Measurements from ENCODE around the gene NKTR.

Gene NKTR

DNA sequence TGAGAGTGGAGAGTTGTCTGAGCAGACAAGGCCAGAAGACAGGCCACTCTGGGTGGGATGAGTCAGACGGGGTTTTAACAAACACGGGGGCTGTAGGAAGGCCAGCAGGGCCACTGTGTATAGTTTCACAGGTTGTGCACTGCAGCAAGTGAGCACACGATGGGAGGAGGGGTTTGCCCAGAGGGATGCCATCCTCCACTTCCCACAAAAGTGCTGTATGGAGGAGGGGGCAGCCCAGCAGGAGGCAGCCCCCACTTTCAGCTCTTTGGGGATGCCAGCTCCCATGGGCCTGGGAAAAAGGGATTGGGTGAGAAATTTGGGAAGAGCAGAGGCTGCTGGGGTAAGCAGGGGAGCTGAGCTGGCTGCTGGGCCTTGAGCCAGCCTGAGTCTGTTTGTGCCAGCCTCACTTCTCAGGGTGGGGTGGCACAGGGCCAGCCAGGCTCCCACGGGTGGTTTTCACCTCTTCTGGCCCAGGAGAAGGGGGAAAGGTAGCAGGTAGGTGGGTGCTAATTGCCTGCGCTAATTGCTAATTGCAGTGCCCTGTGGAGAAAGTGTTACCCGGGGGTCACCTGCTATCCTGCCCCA lies 59.7 kb downstream of the NKTR start:
- POLR2A ChIA-PET, result interaction anchor here (0.6 kb wide), 1 partner anchor 24 kb away, joined by 5 read pairs; no protein-coding TSS in a partner anchor
- H3K36me3 ChIP-seq (ENCODE audit: control insufficient read depth in 2 of 2, insufficient read depth in 1 of 2, low read length in 2 of 2), result peaks cover 0 to 57% of the 10 kb centered on the region in 2 experiments; a peak in 1 of 3 replicates
- H3K4me1 ChIP-seq (ENCODE audit: control insufficient read depth, insufficient read depth, low read length), result no peaks in the 10 kb centered on the region
- no peak overlapping the region for H3K4me3 ChIP-seq (ENCODE audit: low read depth, low read length)
- CTCF ChIA-PET, result interaction anchor here (0.5 to 1.4 kb wide), 3 partner anchors 29 to 170 kb away, joined by 3 to 4 read pairs (median 3); no protein-coding TSS in a partner anchor
- no peaks in the 10 kb centered on the region for H3K9me3 ChIP-seq (ENCODE audit: control insufficient read depth, insufficient read depth, low read depth, low read length)
- no peak overlapping the region for H3K27ac ChIP-seq (ENCODE audit: extremely low read depth, low read depth, low read length)
- TF ChIP-seq ZNF112 (tag by site-specific recombination; IDR thresholded peaks at IDR 0.05), result no peak
- TF ChIP-seq SP7 (tag by site-specific recombination; IDR thresholded peaks at IDR 0.05), result no peak
- no peak for TF ChIP-seq KLF1 (tag by site-specific recombination; IDR thresholded peaks at IDR 0.05)
- TF ChIP-seq ZBTB17 (tag by site-specific recombination; IDR thresholded peaks at IDR 0.05), result no peak
- TF ChIP-seq ZNF155 (tag by site-specific recombination; IDR thresholded peaks at IDR 0.05), result no peak
- no peak for TF ChIP-seq ZNF555 (tag by site-specific recombination; conservative IDR thresholded peaks at IDR 0.05)
- TF ChIP-seq ZNF558 (tag by site-specific recombination; IDR thresholded peaks at IDR 0.05), result no peak
- TF ChIP-seq ZNF707 (tag by site-specific recombination; IDR thresholded peaks at IDR 0.05), result no peak
- TF ChIP-seq, protein P1, sequence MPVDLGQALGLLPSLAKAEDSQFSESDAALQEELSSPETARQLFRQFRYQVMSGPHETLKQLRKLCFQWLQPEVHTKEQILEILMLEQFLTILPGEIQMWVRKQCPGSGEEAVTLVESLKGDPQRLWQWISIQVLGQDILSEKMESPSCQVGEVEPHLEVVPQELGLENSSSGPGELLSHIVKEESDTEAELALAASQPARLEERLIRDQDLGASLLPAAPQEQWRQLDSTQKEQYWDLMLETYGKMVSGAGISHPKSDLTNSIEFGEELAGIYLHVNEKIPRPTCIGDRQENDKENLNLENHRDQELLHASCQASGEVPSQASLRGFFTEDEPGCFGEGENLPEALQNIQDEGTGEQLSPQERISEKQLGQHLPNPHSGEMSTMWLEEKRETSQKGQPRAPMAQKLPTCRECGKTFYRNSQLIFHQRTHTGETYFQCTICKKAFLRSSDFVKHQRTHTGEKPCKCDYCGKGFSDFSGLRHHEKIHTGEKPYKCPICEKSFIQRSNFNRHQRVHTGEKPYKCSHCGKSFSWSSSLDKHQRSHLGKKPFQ (tag by site-specific recombination; IDR thresholded peaks at IDR 0.05), result no peak
- TF ChIP-seq ZNF114 (tag by site-specific recombination; IDR thresholded peaks at IDR 0.05), result no peak
- no peak for TF ChIP-seq ZNF354C (tag by site-specific recombination; IDR thresholded peaks at IDR 0.05; ENCODE audit: borderline replicate concordance, low read depth)
- TF ChIP-seq ZBTB48 (tag by site-specific recombination; IDR thresholded peaks at IDR 0.05), result no peak
- TF ChIP-seq ZNF140 (tag by site-specific recombination; IDR thresholded peaks at IDR 0.05), result no peak
- no peak; the same call in 1 of the 2 replicates for TF ChIP-seq GLIS2 (tag by site-specific recombination; IDR thresholded peaks at IDR 0.05)
- TF ChIP-seq GLI2 (tag by site-specific recombination; IDR thresholded peaks at IDR 0.05; ENCODE audit: borderline replicate concordance, low read depth), result no peak
- no peak for TF ChIP-seq ZNF701 (tag by site-specific recombination; IDR thresholded peaks at IDR 0.05)

DNA sequence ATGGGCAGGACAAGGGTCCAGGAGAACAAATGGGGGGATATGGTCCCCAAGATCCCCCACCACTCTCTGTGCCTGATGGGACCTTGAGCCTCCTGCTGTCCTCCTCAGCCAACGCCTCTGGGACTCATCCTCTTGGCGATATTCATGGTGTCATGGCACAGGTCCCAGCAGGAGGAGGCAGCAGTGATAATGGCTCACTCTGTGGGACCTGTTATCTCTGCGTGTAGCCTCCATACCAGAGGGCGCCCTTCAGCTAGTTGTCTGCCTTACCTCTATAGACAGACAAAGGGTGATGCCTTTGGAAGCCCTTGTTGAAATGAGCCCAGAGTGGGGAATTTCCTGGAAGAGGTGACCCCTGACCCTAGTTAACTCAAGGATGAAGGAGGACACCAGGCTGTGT lies 60.4 kb downstream of the NKTR start:
- ChIA-PET POLR2A (interaction anchor here (0.6 kb wide), 1 partner anchor 23 kb away, joined by 5 read pairs; no protein-coding TSS in a partner anchor), CTCF (interaction anchor here (0.5 to 1.4 kb wide), 2 partner anchors 28 to 169 kb away, joined by 3 read pairs; no protein-coding TSS in a partner anchor)
- Histone ChIP-seq H3K36me3 (ENCODE audit: control insufficient read depth in 2 of 2, insufficient read depth in 1 of 2, low read length in 2 of 2) (peaks cover 0 to 57% of the 10 kb centered on the region in 2 experiments; a peak in 1 of 3 replicates), H3K4me3 (ENCODE audit: low read depth, low read length) (no peak overlapping the region), H3K4me1 (ENCODE audit: control insufficient read depth, insufficient read depth, low read length) (no peaks in the 10 kb centered on the region), H3K9me3 (ENCODE audit: control insufficient read depth, insufficient read depth, low read depth, low read length) (no peaks in the 10 kb centered on the region), H3K27ac (ENCODE audit: extremely low read depth, low read depth, low read length) (no peak overlapping the region)
- TF ChIP-seq SETDB1 (IDR thresholded peaks at IDR 0.05; ENCODE audit: insufficient read length, low read length), result no peak

DNA sequence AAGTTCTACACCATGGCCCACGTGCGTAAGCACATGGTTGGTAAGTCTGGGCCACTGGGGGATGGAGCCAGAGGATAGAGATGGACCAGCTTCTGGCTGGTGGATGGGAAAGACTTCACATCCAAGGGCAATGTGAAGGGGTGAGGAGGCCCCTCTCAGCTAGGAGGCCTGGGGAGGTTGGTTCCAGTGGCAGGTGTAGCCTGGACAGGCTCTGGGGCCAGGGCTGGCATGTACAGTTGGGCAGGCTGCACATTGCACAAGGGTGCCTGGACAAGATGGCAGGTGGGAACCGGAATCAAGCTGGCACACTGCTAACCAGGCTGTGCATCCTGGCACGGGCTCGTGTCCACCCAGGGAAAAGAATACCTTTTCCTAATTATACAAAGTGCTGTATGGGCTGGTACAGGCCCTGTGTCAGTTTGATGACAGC lies 61.1 kb downstream of the NKTR start:
- Histone ChIP-seq H3K36me3 (ENCODE audit: control insufficient read depth in 2 of 2, insufficient read depth in 1 of 2, low read length in 2 of 2) (peaks cover 0 to 57% of the 10 kb centered on the region in 2 experiments; a peak in 1 of 3 replicates), H3K9me3 (ENCODE audit: control insufficient read depth, insufficient read depth, low read depth, low read length) (no peaks in the 10 kb centered on the region), H3K4me3 (ENCODE audit: low read depth, low read length) (no peak overlapping the region), H3K27ac (ENCODE audit: extremely low read depth, low read depth, low read length) (no peak overlapping the region), H3K4me1 (ENCODE audit: control insufficient read depth, insufficient read depth, low read length) (no peaks in the 10 kb centered on the region)
- CTCF ChIA-PET, result interaction anchor here (1.4 kb wide), 1 partner anchor 27 kb away, joined by 3 read pairs; no protein-coding TSS in a partner anchor
- POLR2A ChIA-PET, result no interaction called here
- TF ChIP-seq HOXC10 (CRISPR knock-in tag; IDR thresholded peaks at IDR 0.05) (no peak), ZNF521 (tag by site-specific recombination; IDR thresholded peaks at IDR 0.05) (no peak), GLIS1 (tag by site-specific recombination; IDR thresholded peaks at IDR 0.05) (no peak), ZNF214 (tag by site-specific recombination; IDR thresholded peaks at IDR 0.05; ENCODE audit: borderline replicate concordance) (no peak), ZFP69B (tag by site-specific recombination; IDR thresholded peaks at IDR 0.05) (no peak), ZNF341 (tag by site-specific recombination; IDR thresholded peaks at IDR 0.05; ENCODE audit: low read depth) (no peak), SETDB1 (IDR thresholded peaks at IDR 0.05; ENCODE audit: insufficient read length, low read length) (no peak), ZNF175 (tag by site-specific recombination; IDR thresholded peaks at IDR 0.05) (no peak), ZNF558 (tag by site-specific recombination; IDR thresholded peaks at IDR 0.05) (no peak), ZFP3 (tag by site-specific recombination; IDR thresholded peaks at IDR 0.05; ENCODE audit: low read depth) (no peak)
- TF ChIP-seq, protein P2, sequence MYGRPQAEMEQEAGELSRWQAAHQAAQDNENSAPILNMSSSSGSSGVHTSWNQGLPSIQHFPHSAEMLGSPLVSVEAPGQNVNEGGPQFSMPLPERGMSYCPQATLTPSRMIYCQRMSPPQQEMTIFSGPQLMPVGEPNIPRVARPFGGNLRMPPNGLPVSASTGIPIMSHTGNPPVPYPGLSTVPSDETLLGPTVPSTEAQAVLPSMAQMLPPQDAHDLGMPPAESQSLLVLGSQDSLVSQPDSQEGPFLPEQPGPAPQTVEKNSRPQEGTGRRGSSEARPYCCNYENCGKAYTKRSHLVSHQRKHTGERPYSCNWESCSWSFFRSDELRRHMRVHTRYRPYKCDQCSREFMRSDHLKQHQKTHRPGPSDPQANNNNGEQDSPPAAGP (tag by site-specific recombination; IDR thresholded peaks at IDR 0.05), result no peak
- TF ChIP-seq, protein P3, sequence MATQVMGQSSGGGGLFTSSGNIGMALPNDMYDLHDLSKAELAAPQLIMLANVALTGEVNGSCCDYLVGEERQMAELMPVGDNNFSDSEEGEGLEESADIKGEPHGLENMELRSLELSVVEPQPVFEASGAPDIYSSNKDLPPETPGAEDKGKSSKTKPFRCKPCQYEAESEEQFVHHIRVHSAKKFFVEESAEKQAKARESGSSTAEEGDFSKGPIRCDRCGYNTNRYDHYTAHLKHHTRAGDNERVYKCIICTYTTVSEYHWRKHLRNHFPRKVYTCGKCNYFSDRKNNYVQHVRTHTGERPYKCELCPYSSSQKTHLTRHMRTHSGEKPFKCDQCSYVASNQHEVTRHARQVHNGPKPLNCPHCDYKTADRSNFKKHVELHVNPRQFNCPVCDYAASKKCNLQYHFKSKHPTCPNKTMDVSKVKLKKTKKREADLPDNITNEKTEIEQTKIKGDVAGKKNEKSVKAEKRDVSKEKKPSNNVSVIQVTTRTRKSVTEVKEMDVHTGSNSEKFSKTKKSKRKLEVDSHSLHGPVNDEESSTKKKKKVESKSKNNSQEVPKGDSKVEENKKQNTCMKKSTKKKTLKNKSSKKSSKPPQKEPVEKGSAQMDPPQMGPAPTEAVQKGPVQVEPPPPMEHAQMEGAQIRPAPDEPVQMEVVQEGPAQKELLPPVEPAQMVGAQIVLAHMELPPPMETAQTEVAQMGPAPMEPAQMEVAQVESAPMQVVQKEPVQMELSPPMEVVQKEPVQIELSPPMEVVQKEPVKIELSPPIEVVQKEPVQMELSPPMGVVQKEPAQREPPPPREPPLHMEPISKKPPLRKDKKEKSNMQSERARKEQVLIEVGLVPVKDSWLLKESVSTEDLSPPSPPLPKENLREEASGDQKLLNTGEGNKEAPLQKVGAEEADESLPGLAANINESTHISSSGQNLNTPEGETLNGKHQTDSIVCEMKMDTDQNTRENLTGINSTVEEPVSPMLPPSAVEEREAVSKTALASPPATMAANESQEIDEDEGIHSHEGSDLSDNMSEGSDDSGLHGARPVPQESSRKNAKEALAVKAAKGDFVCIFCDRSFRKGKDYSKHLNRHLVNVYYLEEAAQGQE (tag by site-specific recombination; IDR thresholded peaks at IDR 0.05), result no peak
